WTC11 (cell line): Measurements from ENCODE around the gene SLAMF1. TPM values are rescaled to one million over a fixed set of nuclear protein-coding genes. Genes with fewer than 3 reads are reported as not detected.

Experiments
- ATAC-seq: fragments of 200-7000 bp; cut with Tn5 transposase; 2 replicates; pipeline ENCODE4 v1.10.0; 2021; ENCODE audit warnings: mild to moderate bottlenecking, moderate library complexity
- CTCF ChIA-PET: fragments of 300-600 bp; sonication (Branson Sonifier 250); formaldehyde crosslinking; loops from one replicate; lab custom pipeline; 2021; ENCODE audit warnings: antibody characterized with exemption; lab: Charles Lee
- POLR2A ChIA-PET: fragments of 350-600 bp; sonication (Branson Sonifier 250); formaldehyde crosslinking; loops from one replicate; lab custom pipeline; 2021; ENCODE audit warnings: antibody characterized with exemption; lab: Charles Lee
- DNase-seq: peaks from one replicate; pipeline ENCODE4 v3.0.0; 2021; ENCODE audit warnings: low spot score
- H3K27ac Mint-ChIP-seq: 2 replicates; pipeline ENCODE4 v1.8.0; 2021; ENCODE audit warnings: mixed read lengths
- H3K27me3 Mint-ChIP-seq: 2 replicates; pipeline ENCODE4 v1.8.0; 2021; ENCODE audit warnings: low read depth, mild to moderate bottlenecking, moderate library complexity, mixed read lengths
- H3K36me3 Mint-ChIP-seq: 2 replicates; pipeline ENCODE4 v1.8.0; 2021; ENCODE audit warnings: mixed read lengths
- H3K4me1 Mint-ChIP-seq: 2 replicates; pipeline ENCODE4 v1.8.0; 2022; ENCODE audit warnings: mixed read lengths
- H3K4me3 Mint-ChIP-seq: 2 replicates; pipeline ENCODE4 v1.8.0; 2021; ENCODE audit warnings: mild to moderate bottlenecking, moderate library complexity, mixed read lengths
- H3K9me3 Mint-ChIP-seq: 2 replicates; pipeline ENCODE4 v1.8.0; 2021; ENCODE audit warnings: mixed read lengths
- CBFB ChIP-seq: sonication (generic); formaldehyde crosslinking; IDR thresholded peaks from 2 replicates; pipeline ENCODE4 v1.8.1; 2022; ENCODE audit warnings: mild to moderate bottlenecking, low read depth, missing genetic modification reagents
- E2F1 ChIP-seq: sonication (generic); formaldehyde crosslinking; IDR thresholded peaks from 2 replicates; pipeline ENCODE4 v1.8.0; 2022; ENCODE audit warnings: mild to moderate bottlenecking, missing genetic modification reagents
- ESRRA ChIP-seq: sonication (generic); formaldehyde crosslinking; IDR thresholded peaks from 2 replicates; pipeline ENCODE4 v1.8.1; 2022; ENCODE audit warnings: mild to moderate bottlenecking, missing genetic modification reagents, borderline replicate concordance
- FOXJ3 ChIP-seq: sonication (generic); formaldehyde crosslinking; IDR thresholded peaks from 2 replicates; pipeline ENCODE4 v1.9.0; 2021; ENCODE audit warnings: missing genetic modification reagents, mild to moderate bottlenecking, borderline replicate concordance
- FOXK1 ChIP-seq: sonication (generic); formaldehyde crosslinking; IDR thresholded peaks from 2 replicates; pipeline ENCODE4 v1.8.0; 2022; ENCODE audit warnings: mild to moderate bottlenecking, moderate library complexity, missing genetic modification reagents
- GRHL2 ChIP-seq: fragments of 250-450 bp; sonication (Bioruptor Pico); IDR thresholded peaks from 2 replicates; pipeline ENCODE4 v1.8.0; 2022; ENCODE audit warnings: mild to moderate bottlenecking, moderate library complexity; ENCODE audit not compliant: insufficient replicate concordance, severe bottlenecking
- NFE2L1 ChIP-seq: sonication (generic); formaldehyde crosslinking; IDR thresholded peaks from 2 replicates; pipeline ENCODE4 v1.8.1; 2023; ENCODE audit warnings: missing genetic modification reagents
- NR1H2 ChIP-seq: sonication (generic); formaldehyde crosslinking; IDR thresholded peaks from 2 replicates; pipeline ENCODE4 v1.9.0; 2021; ENCODE audit warnings: mild to moderate bottlenecking, moderate library complexity, missing genetic modification reagents
- NR3C1 ChIP-seq: sonication (generic); formaldehyde crosslinking; conservative IDR thresholded peaks from 2 replicates; pipeline ENCODE4 v1.8.1; 2023; ENCODE audit warnings: low read depth, mild to moderate bottlenecking, missing genetic modification reagents
- OVOL2 ChIP-seq: fragments of 250-450 bp; sonication (Bioruptor Pico); IDR thresholded peaks from 2 replicates; pipeline ENCODE4 v1.9.0; 2021; ENCODE audit warnings: mild to moderate bottlenecking, borderline replicate concordance
- SP1 ChIP-seq: sonication (generic); formaldehyde crosslinking; conservative IDR thresholded peaks from 2 replicates; pipeline ENCODE4 v1.8.1; 2022; ENCODE audit warnings: missing genetic modification reagents
- TEAD1 ChIP-seq: sonication (generic); formaldehyde crosslinking; IDR thresholded peaks from 2 replicates; pipeline ENCODE4 v1.8.0; 2022; ENCODE audit warnings: mild to moderate bottlenecking, missing genetic modification reagents
- TEAD4 ChIP-seq: sonication (generic); formaldehyde crosslinking; IDR thresholded peaks from 2 replicates; pipeline ENCODE4 v1.8.0; 2022; ENCODE audit warnings: mild to moderate bottlenecking, missing genetic modification reagents
- USF2 ChIP-seq: sonication (generic); formaldehyde crosslinking; IDR thresholded peaks from 2 replicates; pipeline ENCODE4 v1.8.1; 2023; ENCODE audit warnings: mild to moderate bottlenecking, missing genetic modification reagents, moderate library complexity
- ZBTB21 ChIP-seq: sonication (generic); formaldehyde crosslinking; IDR thresholded peaks from 2 replicates; pipeline ENCODE4 v1.8.1; 2023; ENCODE audit warnings: mild to moderate bottlenecking, missing genetic modification reagents, borderline replicate concordance
- ZNF263 ChIP-seq: sonication (generic); formaldehyde crosslinking; IDR thresholded peaks from 2 replicates; pipeline ENCODE4 v1.8.1; 2022; ENCODE audit warnings: low read depth, mild to moderate bottlenecking, moderate library complexity, missing genetic modification reagents
- ZNF281 ChIP-seq: sonication (generic); formaldehyde crosslinking; IDR thresholded peaks from 2 replicates; pipeline ENCODE4 v1.8.0; 2023; ENCODE audit warnings: mild to moderate bottlenecking, missing genetic modification reagents
- ZNF425 ChIP-seq: fragments of 250-450 bp; sonication (Bioruptor Pico); conservative IDR thresholded peaks from 2 replicates; pipeline ENCODE4 v1.9.0; 2021; ENCODE audit warnings: mild to moderate bottlenecking
- ZSCAN18 ChIP-seq: fragments of 250-450 bp; sonication (Bioruptor Pico); IDR thresholded peaks from 2 replicates; pipeline ENCODE4 v2.1.2; 2022; ENCODE audit warnings: mild to moderate bottlenecking, moderate library complexity
- total RNA-seq: library from RNA; stranded (reverse); gene quantifications from 3 replicates; pipeline ENCODE4 v1.2.3, GENCODE V29; 2021

Gene SLAMF1
- total RNA-seq, 1 experiment from 2014 or later: 0.15 TPM

GRCh38 chr1:160679893-160680292, 33.0 kb upstream of the SLAMF1 start:
- no peak for TF ChIP-seq ZSCAN18 (CRISPR knock-in tag)
- TF ChIP-seq USF2: no peak
- no peak for TF ChIP-seq ZNF425 (CRISPR knock-in tag)
- TF ChIP-seq FOXJ3 (CRISPR knock-in tag): no peak
- TF ChIP-seq TEAD1 (CRISPR knock-in tag): no peak
- TF ChIP-seq CBFB (CRISPR knock-in tag): no peak
- TF ChIP-seq ZNF263 (CRISPR knock-in tag): no peak
- no peak for TF ChIP-seq ESRRA
- no peak for TF ChIP-seq NR1H2 (CRISPR knock-in tag)
- TF ChIP-seq E2F1: no peak
- no peak for TF ChIP-seq FOXK1 (CRISPR knock-in tag)
- TF ChIP-seq SP1 (CRISPR knock-in tag): no peak
- TF ChIP-seq OVOL2 (CRISPR knock-in tag): no peak
- TF ChIP-seq NFE2L1 (CRISPR knock-in tag): no peak
- TF ChIP-seq TEAD4 (CRISPR knock-in tag): no peak
- no peak for TF ChIP-seq GRHL2 (CRISPR knock-in tag)
- no peak for TF ChIP-seq ZNF281
- no peak for TF ChIP-seq NR3C1 (CRISPR knock-in tag)
- TF ChIP-seq ZBTB21 (CRISPR knock-in tag): no peak
- Mint-ChIP-seq H3K27ac (no peak overlapping the region), H3K27me3 (no peaks in the 10 kb centered on the region; the same call in 1 of the 2 replicates), H3K9me3 (peaks cover 2% of the 10 kb centered on the region; the same call in 1 of the 2 replicates), H3K4me1 (peaks cover 14% of the 10 kb centered on the region), H3K36me3 (peaks cover 18% of the 10 kb centered on the region), H3K4me3 (no peak overlapping the region)
- POLR2A ChIA-PET: no interaction called here
- no peak for ATAC-seq
- CTCF ChIA-PET: interaction anchor here (1.5 to 2.8 kb wide), 3 partner anchors 36 to 308 kb away, joined by 3 to 26 read pairs (median 4); no protein-coding TSS in a partner anchor
- DNase-seq: no peak
